ENCODE data around the gene NUDT3.
"Not testable (repeated sequence)": the region's sequence is repeated elsewhere in the genome, so short reads cannot be mapped to it uniquely, and the experiment has no call there.

Gene NUDT3

DNA sequence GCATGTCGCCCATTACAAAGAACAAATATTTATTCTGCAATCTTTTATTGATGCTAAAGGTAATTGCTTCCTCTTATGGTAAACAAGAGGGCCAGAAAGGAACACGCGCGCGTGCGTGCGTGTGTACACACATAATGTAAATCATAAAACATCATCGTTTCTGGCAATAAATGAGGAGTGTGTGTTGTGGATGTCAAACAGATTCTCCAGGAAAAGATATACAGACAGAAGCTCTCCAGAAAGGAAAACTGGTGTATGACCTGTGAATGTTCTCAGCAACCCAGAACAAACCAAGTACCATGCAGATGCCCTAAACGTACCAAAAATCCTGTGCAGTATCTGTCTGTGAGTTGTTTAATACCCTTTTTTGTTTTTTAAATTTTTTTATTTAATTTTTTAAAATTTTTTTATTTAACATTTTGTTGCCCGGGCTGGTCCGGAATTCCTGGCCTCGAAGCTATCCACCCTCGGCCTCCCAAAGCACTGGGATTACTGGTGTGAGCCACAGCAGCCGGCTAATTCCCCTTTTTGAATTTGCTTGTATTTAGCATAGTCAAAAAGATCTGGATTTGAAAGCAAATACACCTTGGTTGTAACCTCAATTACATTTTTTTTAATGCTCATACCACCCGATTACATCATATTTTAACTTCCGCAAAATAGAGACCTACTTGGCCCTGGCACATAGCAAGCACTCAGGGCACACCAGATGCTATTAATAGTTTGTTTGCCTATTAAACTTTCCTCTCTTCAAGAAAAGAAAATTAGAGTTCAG is 909 bp upstream of the NUDT3 start:
- DNase-seq (ENCODE audit: low spot score) = peak; percentile 36

DNA sequence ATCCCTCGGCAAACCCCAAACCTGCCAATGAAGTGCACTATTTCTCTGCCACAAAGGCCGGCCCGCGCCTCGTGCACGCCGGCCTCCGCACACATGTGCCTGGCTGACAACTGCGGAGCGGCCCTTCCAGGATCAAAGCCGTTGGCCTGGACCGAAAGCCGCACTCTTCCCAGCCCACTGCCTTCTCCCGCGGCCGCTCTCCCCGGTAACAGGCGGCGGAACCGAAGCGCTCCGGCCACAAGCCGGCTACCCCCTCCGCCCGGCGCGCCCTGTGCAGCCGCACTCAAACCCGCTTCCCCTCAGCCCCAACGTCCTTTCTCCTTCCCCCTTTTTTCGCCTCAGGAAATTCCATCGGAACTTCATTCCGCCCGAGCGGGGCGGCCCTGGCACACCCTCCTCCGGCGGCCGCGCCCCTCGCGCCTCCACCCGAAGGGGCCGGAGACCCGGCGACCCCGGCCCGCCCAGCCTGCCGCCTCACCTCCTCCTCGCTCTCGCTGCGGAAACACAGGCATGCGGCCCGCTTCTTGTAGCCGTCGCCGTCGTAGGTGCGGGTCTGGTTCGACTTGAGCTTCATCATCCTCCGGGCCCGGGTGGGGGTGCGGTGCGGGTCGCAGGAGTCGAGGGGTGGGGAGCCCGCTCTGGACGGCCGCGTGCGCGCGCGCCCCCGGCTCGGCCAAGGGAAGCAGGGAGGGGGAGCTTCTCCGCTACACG is 528 bp downstream of the NUDT3 start:
- no peak for DNase-seq (ENCODE audit: low spot score)

DNA sequence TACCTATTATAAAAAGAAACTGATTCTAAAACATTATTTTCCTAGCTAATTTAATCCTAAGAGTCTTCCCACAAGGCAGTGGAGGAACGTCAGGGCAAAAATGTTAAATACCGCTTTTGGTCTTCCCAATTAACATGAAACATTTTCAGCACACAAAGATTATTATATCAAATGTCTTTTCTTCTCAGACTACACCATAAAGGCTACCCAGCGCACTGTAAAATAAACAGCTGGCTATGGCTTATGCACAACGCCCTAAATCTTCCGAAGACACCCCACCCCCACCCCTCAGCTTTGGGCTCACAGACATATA is 1.0 kb downstream of the NUDT3 start:
- peak; percentile 39 for DNase-seq (ENCODE audit: low spot score)

DNA sequence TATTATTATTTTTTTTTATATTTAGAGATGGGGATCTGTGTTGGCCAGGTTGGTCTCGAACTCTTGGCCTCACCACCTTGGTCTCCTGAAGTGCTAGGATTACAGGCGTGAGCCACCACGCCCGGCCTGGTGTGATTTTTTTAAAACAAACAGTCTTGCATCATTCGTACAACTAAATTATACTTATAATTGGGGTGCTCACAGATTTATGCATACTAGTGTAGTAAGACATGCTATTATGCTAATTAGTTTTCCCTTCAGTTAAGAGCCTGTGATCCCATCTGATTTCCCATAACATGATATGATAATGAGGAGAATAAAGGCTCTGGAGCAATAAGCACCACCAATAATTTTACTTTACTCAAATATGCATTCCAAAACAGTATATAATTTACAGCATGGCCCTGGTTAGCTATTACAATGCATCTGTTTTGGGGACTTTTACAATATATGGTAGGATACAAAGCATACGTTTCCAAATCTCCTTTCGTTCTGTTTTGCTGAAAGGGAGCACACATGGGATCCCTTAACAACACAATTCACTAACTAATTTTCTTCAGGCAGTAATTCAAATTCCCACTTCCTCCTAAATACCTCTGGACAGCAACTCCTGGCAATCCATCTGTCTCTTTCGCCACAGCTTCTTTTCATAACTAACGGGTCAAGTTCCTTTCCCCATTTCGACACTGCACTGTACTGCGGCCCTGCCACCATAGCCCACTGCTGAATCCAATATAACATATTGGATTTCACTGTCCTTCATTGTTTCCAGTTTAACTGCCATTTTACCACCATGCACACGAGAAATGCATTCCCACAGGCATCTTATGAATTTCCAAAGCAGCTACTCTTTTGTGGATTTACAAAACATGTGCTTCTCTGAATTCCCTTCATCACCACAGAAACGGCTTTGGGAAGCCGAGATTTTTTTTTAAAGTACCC is 1.7 kb downstream of the NUDT3 start:
- peak; percentile 70 for DNase-seq (ENCODE audit: low spot score)

- DNase-seq (ENCODE audit: low spot score) = no peak
These were observed 3.4 kb downstream of the NUDT3 start for GRCh38 chr6:34389034-34389433.

GRCh38 chr6:34388421-34388820 is 4.0 kb downstream of the NUDT3 start:
- no peak for DNase-seq (ENCODE audit: low spot score)

DNA sequence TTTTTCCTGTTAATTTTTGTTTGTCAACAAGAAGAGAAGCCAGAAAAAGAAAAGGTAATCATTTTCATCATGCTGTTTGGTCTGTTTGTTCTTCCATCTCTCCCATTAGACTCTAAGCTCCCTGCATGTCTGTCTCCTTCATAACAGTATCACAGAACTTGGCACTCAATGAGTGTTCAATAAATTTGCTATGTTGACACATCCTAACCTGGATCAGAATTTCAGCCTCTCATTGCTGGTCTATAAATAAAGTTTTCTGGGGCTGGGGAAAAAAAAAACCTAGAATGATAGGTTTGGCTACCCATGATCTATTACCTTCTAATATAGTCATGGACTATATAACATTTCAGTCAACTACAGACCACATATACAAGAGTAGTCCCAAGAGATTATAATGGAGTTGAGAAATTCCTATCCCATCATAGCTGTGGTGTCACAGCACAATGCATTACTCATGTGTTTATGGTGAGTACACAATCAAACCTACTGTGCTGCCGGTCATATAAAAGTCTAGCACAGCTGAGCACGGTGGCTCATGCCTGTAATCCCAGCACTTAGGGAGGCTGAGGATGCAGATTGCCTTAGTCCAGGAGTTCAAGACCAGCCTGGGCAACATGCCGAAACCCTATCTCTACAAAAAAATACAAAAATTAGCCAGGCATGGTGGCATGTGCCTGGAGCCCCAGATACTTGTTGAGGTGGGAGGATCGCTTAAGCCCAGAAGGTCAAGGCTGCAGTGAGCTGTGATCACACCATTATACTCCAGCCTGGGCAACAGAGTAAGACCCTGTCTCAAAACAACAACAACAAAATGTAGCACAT is 5.9 kb downstream of the NUDT3 start:
- no peak for DNase-seq (ENCODE audit: low spot score)

DNA sequence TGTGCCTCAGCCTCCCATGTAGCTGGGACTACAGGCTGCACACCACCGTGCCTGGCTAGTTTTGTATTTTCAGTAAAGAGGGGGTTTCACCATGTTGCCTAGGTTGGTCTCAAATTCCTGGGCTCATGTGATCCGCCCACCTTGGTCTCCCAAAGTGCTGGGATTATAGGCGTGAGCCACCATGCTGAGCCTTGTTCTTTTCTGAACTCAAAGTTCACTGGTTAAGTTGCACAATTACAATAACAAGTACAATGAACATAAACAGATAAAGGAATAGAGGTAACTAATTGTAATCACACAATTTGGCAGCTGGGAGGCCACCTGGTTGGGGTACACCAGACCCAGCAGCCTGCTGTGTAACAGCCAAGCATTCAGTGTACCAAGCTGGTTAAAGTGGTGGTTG is 6.7 kb downstream of the NUDT3 start:
- no peak for DNase-seq (ENCODE audit: low spot score)

DNA sequence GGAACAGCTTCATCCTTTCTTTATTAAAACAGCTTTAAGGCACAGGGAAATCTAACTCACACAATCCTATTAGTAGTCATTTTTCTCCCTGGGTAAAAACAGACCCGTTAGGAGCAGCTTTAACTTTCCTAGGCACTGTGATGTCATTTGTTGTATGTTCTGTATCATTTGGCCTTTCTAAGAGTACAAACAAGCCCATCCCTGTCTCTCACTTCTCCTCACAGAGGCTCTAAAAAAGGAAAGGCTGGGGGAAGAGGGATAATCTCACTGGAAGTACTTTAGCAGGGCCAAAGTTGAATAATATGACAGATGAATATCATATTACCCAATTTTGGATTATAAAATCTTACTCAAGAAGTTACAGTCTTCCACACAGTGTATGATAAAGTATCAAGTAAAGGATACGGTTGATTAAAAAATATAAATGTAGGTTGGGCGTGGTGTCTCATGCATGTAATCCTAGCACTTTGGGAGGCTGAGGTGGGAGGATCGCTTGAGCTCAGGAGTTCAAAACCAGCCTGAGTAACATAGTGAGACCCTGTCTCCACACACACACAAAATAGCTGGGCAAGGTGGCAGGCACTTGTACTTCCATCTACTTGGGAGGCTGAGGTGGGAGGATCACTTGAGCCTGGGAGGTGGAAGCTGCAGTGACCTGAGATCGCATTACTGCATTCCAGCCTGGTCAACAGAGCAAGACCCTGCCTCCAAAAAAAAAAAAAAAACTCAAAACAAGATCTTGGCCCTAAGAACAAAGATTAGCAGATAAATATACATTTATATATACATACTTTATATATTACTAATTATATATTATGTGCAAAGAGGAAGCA is 7.9 kb downstream of the NUDT3 start:
- DNase-seq (ENCODE audit: low spot score) = no peak

DNA sequence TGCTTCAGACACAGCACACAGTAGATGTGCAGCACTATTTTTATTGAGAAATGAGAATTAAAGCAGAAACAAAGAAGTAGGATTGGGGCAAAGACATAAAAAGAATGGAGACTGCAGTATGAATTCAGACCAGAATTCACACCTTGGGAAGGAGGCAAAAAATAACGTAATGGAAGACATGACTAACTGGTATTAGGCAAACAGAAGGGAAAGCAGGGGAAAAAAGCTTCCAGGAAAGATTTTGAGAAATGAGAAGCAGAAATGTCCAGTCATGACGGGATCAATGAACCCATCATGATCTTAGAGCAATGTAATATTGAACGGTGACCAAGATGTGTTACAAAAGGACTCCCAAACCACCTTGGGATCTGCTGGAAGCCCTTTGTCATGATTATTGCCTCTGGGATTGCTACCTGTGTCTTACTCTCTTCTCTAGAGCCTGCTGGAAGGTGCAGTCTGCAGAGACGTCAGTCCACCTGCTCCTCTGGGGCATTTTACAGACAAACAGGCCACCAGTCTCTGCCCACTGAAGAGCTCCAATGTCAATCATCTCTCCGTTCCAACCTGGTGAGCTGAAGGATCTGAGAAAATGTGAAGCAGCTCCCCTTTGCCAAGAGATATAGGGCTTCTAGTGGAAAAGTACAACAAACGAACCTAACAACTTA is 8.7 kb downstream of the NUDT3 start:
- no peak for DNase-seq (ENCODE audit: low spot score)

GRCh38 chr6:34383161-34383631 is 9.3 kb downstream of the NUDT3 start:
- peak; percentile 40 for DNase-seq (ENCODE audit: low spot score)

- DNase-seq (ENCODE audit: low spot score) = no peak
These were observed 11.4 kb downstream of the NUDT3 start for GRCh38 chr6:34381081-34381480.

GRCh38 chr6:34378470-34378869 is 14.0 kb downstream of the NUDT3 start:
- no peak for DNase-seq (ENCODE audit: low spot score)

DNA sequence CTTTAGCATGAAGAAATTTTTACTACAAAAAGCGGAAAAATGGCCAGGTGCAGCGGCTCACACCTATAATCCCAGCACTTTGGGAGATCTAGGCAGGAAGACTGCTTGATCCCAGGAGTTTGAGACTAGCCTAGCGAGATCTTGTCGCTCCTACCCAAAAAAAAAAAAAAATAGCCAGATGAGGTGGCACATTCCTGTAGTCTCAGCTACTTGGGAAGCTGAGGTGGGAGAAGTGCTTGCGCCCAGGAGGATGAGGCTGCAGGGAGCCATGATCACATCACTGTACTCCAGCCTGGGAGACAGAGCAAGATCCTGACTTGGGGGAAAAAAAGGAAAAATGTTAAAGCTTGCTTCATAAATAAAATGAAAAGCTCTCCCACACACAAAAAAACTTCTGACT is 14.5 kb downstream of the NUDT3 start:
- no peak for DNase-seq (ENCODE audit: low spot score)

GRCh38 chr6:34377571-34377970 is 14.9 kb downstream of the NUDT3 start:
- DNase-seq (ENCODE audit: low spot score) = not testable (repeated sequence)

DNA sequence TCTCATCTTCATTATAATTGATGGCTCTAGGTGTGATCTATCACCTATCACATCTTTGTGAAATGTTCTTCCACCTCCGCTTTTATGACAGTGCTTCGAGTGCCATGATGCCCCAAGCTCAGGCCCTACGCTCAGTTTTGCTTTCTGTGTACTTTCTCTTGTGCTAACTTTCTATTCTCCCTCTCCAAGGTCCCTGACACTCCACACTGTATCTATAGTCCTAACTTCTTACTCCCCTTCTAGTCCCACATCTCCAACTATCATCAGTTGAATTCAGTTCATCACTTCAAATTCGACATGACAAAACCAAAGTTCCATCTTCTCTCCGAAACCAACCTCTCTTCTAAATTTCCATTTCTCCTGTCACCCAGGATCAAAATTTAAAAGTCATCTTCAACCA is 16.6 kb downstream of the NUDT3 start:
- DNase-seq (ENCODE audit: low spot score) = no peak

DNA sequence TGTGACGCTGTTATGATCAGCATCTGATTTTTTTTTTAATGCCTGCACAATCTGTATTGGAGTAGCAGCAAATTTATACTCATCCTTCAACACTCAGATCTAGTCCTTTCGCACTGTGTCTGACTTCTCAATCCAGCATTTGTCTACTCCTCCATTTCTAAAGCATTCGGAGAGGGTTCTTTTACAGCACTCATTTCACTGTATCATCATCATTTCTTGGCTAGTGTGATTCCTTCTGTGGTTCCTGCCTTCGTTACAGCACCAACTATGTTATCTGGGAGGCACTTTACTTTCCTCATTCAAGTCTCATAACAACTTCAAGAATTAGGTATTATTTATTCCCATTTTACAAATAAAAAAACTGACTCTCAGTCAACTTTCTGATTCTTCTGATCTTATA is 18.0 kb downstream of the NUDT3 start:
- DNase-seq (ENCODE audit: low spot score) = peak; percentile 15

GRCh38 chr6:34374069-34374468 is 18.4 kb downstream of the NUDT3 start:
- DNase-seq (ENCODE audit: low spot score) = peak; percentile 56

DNA sequence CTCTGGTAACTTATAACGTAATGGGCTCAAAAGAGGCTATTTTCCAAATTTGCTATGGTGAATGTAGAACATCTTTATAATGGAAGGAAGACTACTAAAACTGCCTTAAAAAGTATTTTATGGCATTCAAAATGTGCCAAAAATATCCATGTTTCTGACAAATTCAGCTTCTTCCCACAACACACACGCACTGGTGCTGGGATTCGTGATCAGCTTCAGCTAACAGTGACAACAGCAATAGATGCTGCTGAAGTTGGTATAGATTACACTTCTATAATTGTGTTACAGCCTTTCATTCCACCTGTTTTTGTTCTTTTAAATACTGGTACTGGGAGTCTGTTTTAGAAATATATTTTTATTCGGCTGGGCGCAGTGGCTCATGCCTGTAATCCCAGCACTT is 19.0 kb downstream of the NUDT3 start:
- no peak for DNase-seq (ENCODE audit: low spot score)

GRCh38 chr6:34371865-34372264 is 20.6 kb downstream of the NUDT3 start:
- not testable (repeated sequence) for DNase-seq (ENCODE audit: low spot score)
